H1 (cell line): ENCODE data around the gene OSBPL2. TPM values are rescaled to one million over a fixed set of nuclear protein-coding genes. Genes with fewer than 3 reads are reported as not detected.

Experiments used
- CTCF ChIA-PET: fragments of 300-600 bp; sonication (Branson Sonifier 250); formaldehyde crosslinking; loops from one replicate; lab custom pipeline; 2021; ENCODE audit not compliant: partially characterized antibody; lab: Charles Lee
- POLR2A ChIA-PET: fragments of 300-600 bp; sonication (Branson Sonifier 250); formaldehyde crosslinking; loops from one replicate; lab custom pipeline; 2021; ENCODE audit warnings: inconsistent platforms; ENCODE audit not compliant: partially characterized antibody; lab: Charles Lee
- DNase-seq, 2 experiments: peaks; one replicate each; pipeline versions ENCODE4 v3.0.0 to v3.0.0-alpha.2; 2010 to 2022; ENCODE audit warnings: low spot score in 2 of 2, low read depth in 1 of 2, mixed read lengths in 1 of 2
- FAIRE-seq: peaks from 2 replicates; lab custom pipeline; 2011; peaks lifted over from hg19 to GRCh38; lab: Jason Lieb, UNC
- H2AFZ ChIP-seq: 2 replicates; pipeline ENCODE4 v1.8.1; 2012; ENCODE audit warnings: low read length, inconsistent platforms
- H2AK5ac ChIP-seq: 2 replicates; pipeline ENCODE4 v1.6.1; 2013; ENCODE audit warnings: low read depth, low read length
- H2BK120ac ChIP-seq: replicated peaks from 2 replicates; pipeline ENCODE3; 2013; ENCODE audit warnings: low read depth, low read length, inconsistent platforms
- H2BK12ac ChIP-seq: 2 replicates; pipeline ENCODE4 v1.6.1; 2013; ENCODE audit warnings: low read depth, low read length
- H2BK15ac ChIP-seq: 2 replicates; pipeline ENCODE4 v1.6.1; 2013; ENCODE audit warnings: low read length
- H2BK20ac ChIP-seq: 2 replicates; pipeline ENCODE4 v1.6.1; 2013; ENCODE audit warnings: low read length
- H2BK5ac ChIP-seq: 2 replicates; pipeline ENCODE4 v1.6.1; 2013; ENCODE audit warnings: low read depth, low read length
- H3K14ac ChIP-seq: 2 replicates; pipeline ENCODE4 v1.6.1; 2013; ENCODE audit warnings: inconsistent platforms; ENCODE audit not compliant: insufficient read length
- H3K18ac ChIP-seq: 2 replicates; pipeline ENCODE4 v1.6.1; 2013; ENCODE audit warnings: low read length; ENCODE audit errors: extremely low read depth
- H3K23ac ChIP-seq: 2 replicates; pipeline ENCODE4 v1.6.1; 2013; ENCODE audit warnings: inconsistent platforms; ENCODE audit not compliant: insufficient read length
- H3K23me2 ChIP-seq: 2 replicates; pipeline ENCODE4 v1.6.1; 2013; ENCODE audit warnings: low read depth, low read length
- H3K27ac ChIP-seq: 2 replicates; pipeline ENCODE4 v1.6.1; 2011; ENCODE audit warnings: low read depth, low read length, inconsistent platforms
- H3K27me3 ChIP-seq, 4 experiments: replicated peaks in 1 of 4; 1 replicate in 1 of 4; 2 replicates in 3 of 4; pipeline versions ENCODE4 v1.6.1 to v1.8.1; 2011 to 2013; ENCODE audit warnings: low read length in 3 of 4, mild to moderate bottlenecking in 3 of 4, inconsistent platforms in 2 of 4, mixed read lengths in 2 of 4, moderate library complexity in 1 of 4; ENCODE audit not compliant: control insufficient read depth in 3 of 4, insufficient read depth in 3 of 4; ENCODE audit errors: extremely low read depth in 1 of 4
- H3K36me3 ChIP-seq, 4 experiments: 2 replicates each; pipeline versions ENCODE4 v1.6.1 to v1.8.1; 2011 to 2013; ENCODE audit warnings: mild to moderate bottlenecking in 4 of 4, low read length in 3 of 4, moderate library complexity in 2 of 4, control low read depth in 1 of 4, inconsistent platforms in 1 of 4; ENCODE audit not compliant: insufficient read depth in 4 of 4, control insufficient read depth in 2 of 4
- H3K4ac ChIP-seq: replicated peaks from 2 replicates; pipeline ENCODE3; 2013; ENCODE audit warnings: low read length, low read depth, mixed read lengths, inconsistent platforms; ENCODE audit not compliant: insufficient read length
- H3K4me1 ChIP-seq, 4 experiments: replicated peaks in 1 of 4; 1 replicate in 1 of 4; 2 replicates in 3 of 4; pipeline versions ENCODE4 v1.6.1 to v1.8.1; 2011 to 2013; ENCODE audit warnings: low read length in 3 of 4, inconsistent platforms in 2 of 4, mixed read lengths in 1 of 4; ENCODE audit not compliant: insufficient read depth in 4 of 4, control insufficient read depth in 3 of 4
- H3K4me2 ChIP-seq, 2 experiments: 2 replicates each; pipeline versions ENCODE4 v1.6.1 to v1.8.1; 2011 to 2013; ENCODE audit warnings: low read depth in 2 of 2, low read length in 2 of 2, control low read depth in 1 of 2, inconsistent platforms in 1 of 2, mild to moderate bottlenecking in 1 of 2; ENCODE audit not compliant: insufficient read depth in 1 of 2
- H3K4me3 ChIP-seq, 4 experiments: fragments of 200-600, 300-600 bp in 1 of 4; sonication (generic), shearing (Covaris generic), sonication (Bioruptor Twin) in 1 of 4; 2 replicates each; pipeline versions ENCODE4 v1.5.1 to v1.8.1; 2011 to 2016; ENCODE audit warnings: low read length in 4 of 4, low read depth in 3 of 4, control low read depth in 2 of 4, inconsistent platforms in 2 of 4, mild to moderate bottlenecking in 2 of 4, mixed read lengths in 1 of 4, moderate library complexity in 1 of 4; ENCODE audit not compliant: insufficient read depth in 2 of 4; ENCODE audit errors: extremely low read depth in 1 of 4
- H3K56ac ChIP-seq: replicated peaks from 2 replicates; pipeline ENCODE3; 2013; ENCODE audit warnings: low read depth, mild to moderate bottlenecking, mixed read lengths, low read length, inconsistent platforms; ENCODE audit not compliant: insufficient read length
- H3K79me1 ChIP-seq: 2 replicates; pipeline ENCODE4 v1.6.1; 2013; ENCODE audit warnings: low read depth, low read length, control low read depth
- H3K79me2 ChIP-seq, 2 experiments: 2 replicates each; pipeline versions ENCODE4 v1.6.1 to v1.8.1; 2012 to 2013; ENCODE audit warnings: low read length in 2 of 2, mild to moderate bottlenecking in 2 of 2, inconsistent platforms in 1 of 2; ENCODE audit not compliant: insufficient read depth in 2 of 2, control insufficient read depth in 1 of 2
- H3K9ac ChIP-seq, 4 experiments: replicated peaks in 1 of 4; 1 replicate in 1 of 4; 2 replicates in 3 of 4; pipeline versions ENCODE4 v1.6.1 to v1.8.1; 2011 to 2013; ENCODE audit warnings: low read depth in 3 of 4, low read length in 3 of 4, control low read depth in 2 of 4, mild to moderate bottlenecking in 2 of 4, moderate library complexity in 2 of 4, inconsistent platforms in 1 of 4; ENCODE audit errors: extremely low read depth in 1 of 4
- H3K9me3 ChIP-seq, 2 experiments: 2 replicates each; pipeline versions ENCODE4 v1.6.1 to v1.8.1; 2012 to 2013; ENCODE audit warnings: mild to moderate bottlenecking in 2 of 2, moderate library complexity in 2 of 2, control low read depth in 1 of 2, inconsistent platforms in 1 of 2, low read depth in 1 of 2, low read length in 1 of 2, mixed read lengths in 1 of 2; ENCODE audit not compliant: insufficient read depth in 2 of 2
- H4K20me1 ChIP-seq, 2 experiments: replicated peaks in 1 of 2; 2 replicates each; pipeline versions ENCODE3 to v1.8.1; 2011 to 2013; ENCODE audit warnings: inconsistent platforms in 2 of 2, low read length in 2 of 2, mild to moderate bottlenecking in 1 of 2; ENCODE audit not compliant: insufficient read depth in 2 of 2, control insufficient read depth in 1 of 2
- H4K5ac ChIP-seq: 2 replicates; pipeline ENCODE4 v1.6.1; 2013; ENCODE audit warnings: low read length, low read depth, mixed read lengths, inconsistent platforms; ENCODE audit not compliant: insufficient read length
- H4K8ac ChIP-seq: 2 replicates; pipeline ENCODE4 v1.8.0; 2013; ENCODE audit warnings: mild to moderate bottlenecking, moderate library complexity, low read length, inconsistent platforms; ENCODE audit not compliant: insufficient read depth; ENCODE audit errors: extremely low read depth
- H4K91ac ChIP-seq: replicated peaks from 2 replicates; pipeline ENCODE3; 2013; ENCODE audit warnings: low read length, mixed read lengths, inconsistent platforms; ENCODE audit not compliant: insufficient read length
- CBX5 ChIP-seq: fragments of 300-800, 300-1000 bp; sonication (generic); IDR thresholded peaks from 2 replicates; pipeline ENCODE4 v1.7.1; 2016; ENCODE audit warnings: antibody characterized with exemption, low read length, low read depth
- CREB1 ChIP-seq: IDR thresholded peaks from 2 replicates; pipeline ENCODE4 v1.6.1; 2012; ENCODE audit warnings: inconsistent platforms
- FOSL1 ChIP-seq: IDR thresholded peaks from 2 replicates; pipeline ENCODE4 v1.6.1; 2011; ENCODE audit warnings: mild to moderate bottlenecking, low read depth, low read length, moderate library complexity; ENCODE audit not compliant: insufficient read depth
- GABPA ChIP-seq: IDR thresholded peaks from 2 replicates; pipeline ENCODE4 v1.6.1; 2011; ENCODE audit warnings: mild to moderate bottlenecking, low read length, moderate library complexity, borderline replicate concordance; ENCODE audit not compliant: insufficient read depth
- GTF2F1 ChIP-seq: IDR thresholded peaks from 2 replicates; pipeline ENCODE4 v1.6.1; 2012; ENCODE audit warnings: low read depth, low read length, improper control_type of control experiment, borderline replicate concordance
- KDM1A ChIP-seq: fragments of 200-600, 300-600 bp; sonication (generic); IDR thresholded peaks from 2 replicates; pipeline ENCODE4 v1.7.1; 2016; ENCODE audit warnings: mild to moderate bottlenecking, low read length, borderline replicate concordance
- SIRT6 ChIP-seq: IDR thresholded peaks from one replicate; pipeline ENCODE4 v1.7.1; 2012; ENCODE audit warnings: low read length, inconsistent platforms
- YY1 ChIP-seq: IDR thresholded peaks from 2 replicates; pipeline ENCODE4 v1.6.1; 2011; ENCODE audit warnings: low read depth, mild to moderate bottlenecking, low read length
- WGBS, 2 experiments: shearing (Covaris generic) in 1 of 2; methylation state at CpG; one replicate each; pipeline versions ENCODE4 v1.1.6 to v1.1.7; 2013 to 2015; ENCODE audit warnings: low lambda C conversion rate in 2 of 2, mixed read lengths in 2 of 2, inconsistent platforms in 1 of 2, low coverage in 1 of 2, missing lambda C conversion rate in 1 of 2; ENCODE audit not compliant: insufficient replicate concordance in 2 of 2, insufficient coverage in 1 of 2, insufficient read length in 1 of 2; ENCODE audit errors: extremely low coverage in 1 of 2, missing lambda C conversion rate in 1 of 2; 5-methylcytosine and 5-hydroxymethylcytosine counted together
- polyA plus RNA-seq, 7 experiments: library from polyadenylated mRNA; depleted of rRNA in 3 of 7; stranded (reverse) in 5 of 7; unstranded in 2 of 7; fragments of >200 nt in 5 of 7; fragments of 200-250 nt in 2 of 7; gene quantifications; 1 replicate in 5 of 7; 2 replicates in 1 of 7; 4 replicates in 1 of 7; pipeline versions ENCODE4 v1.2.1 to v1.2.3, GENCODE V29; 2011 to 2013; ENCODE audit warnings: missing spikeins in 2 of 7, mixed read lengths in 2 of 7
- total RNA-seq: library from RNA; stranded (reverse); fragmentation: NEBNext Ultra II Directional; extraction: Animal tissue kit (Norgen Biotek cat#: 25700); gene quantifications from 2 replicates; pipeline ENCODE4 v1.2.1, GENCODE V29; 2021

OSBPL2 gene
- total and polyA plus RNA-seq, 2 of the 8 experiments (the other 6 are each of a cell fraction or from before 2014, with no cell fraction given), result 11.7 to 42.4 TPM

DNA sequence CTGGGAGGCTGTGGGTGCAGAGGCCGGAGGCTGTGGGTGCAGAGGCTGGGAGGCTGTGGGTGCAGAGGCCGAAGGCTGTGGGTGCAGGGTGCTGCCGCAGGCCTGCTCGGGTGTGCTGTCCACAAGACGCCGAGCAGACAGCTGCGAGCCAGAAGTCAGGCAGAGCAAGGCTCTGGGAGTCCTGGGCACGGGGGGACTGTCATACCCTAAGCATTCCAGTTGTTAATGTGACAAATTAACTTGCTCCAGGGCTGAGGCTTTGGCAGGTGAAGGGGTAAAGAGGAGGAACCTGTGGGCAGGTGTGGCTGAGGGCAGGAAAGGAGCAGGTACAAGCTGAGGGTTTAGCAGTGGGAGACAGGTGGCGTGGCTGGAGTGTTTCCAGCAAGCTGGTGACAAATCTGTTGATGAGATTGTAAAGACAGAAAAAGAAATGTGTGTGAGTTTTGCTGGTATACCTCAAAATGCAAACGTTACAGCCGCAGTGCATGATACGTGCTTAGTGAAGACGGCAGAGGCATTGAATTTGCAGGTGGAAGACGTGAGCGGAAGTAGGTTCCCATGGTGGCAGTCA, 50.3 kb downstream of the OSBPL2 start:
- H3K9me3 ChIP-seq, result no peaks in the 10 kb centered on the region
- peaks cover 5 to 29% (median 12%) of the 10 kb centered on the region in 4 experiments; a peak in 7 of 8 replicates for H3K36me3 ChIP-seq
- H3K18ac ChIP-seq, result no peak overlapping the region
- no peak overlapping the region for H2BK20ac ChIP-seq
- no peak for DNase-seq
- ChIA-PET CTCF (interaction anchor here (1.0 kb wide), 1 partner anchor 12 kb away, joined by 3 read pairs; no protein-coding TSS in a partner anchor), POLR2A (interaction anchor here (1.3 kb wide), 1 partner anchor 46 kb away, joined by 3 read pairs; no protein-coding TSS in a partner anchor)
- H3K14ac ChIP-seq, result no peak overlapping the region
- no peak overlapping the region for H2AK5ac ChIP-seq
- no peak overlapping the region for H3K27ac ChIP-seq
- no peak overlapping the region for H4K91ac ChIP-seq
- H3K23ac ChIP-seq, result no peak overlapping the region
- no peak overlapping the region for H2BK15ac ChIP-seq
- H4K5ac ChIP-seq, result no peak overlapping the region
- no peak overlapping the region for H4K8ac ChIP-seq
- no peak overlapping the region for H2BK12ac ChIP-seq
- no peak overlapping the region for H3K4me2 ChIP-seq
- no peak overlapping the region for H3K9ac ChIP-seq
- no peaks in the 10 kb centered on the region for H3K79me2 ChIP-seq
- no peak overlapping the region for H2AFZ ChIP-seq
- H3K27me3 ChIP-seq, result no peaks in the 10 kb centered on the region
- H3K4ac ChIP-seq, result no peak overlapping the region
- no peak overlapping the region; the same call in 1 of the 2 replicates for H2BK5ac ChIP-seq
- no peaks in the 10 kb centered on the region for H3K4me1 ChIP-seq
- peaks cover 0 to 7% of the 10 kb centered on the region in 2 experiments for H4K20me1 ChIP-seq
- no peaks in the 10 kb centered on the region for H3K23me2 ChIP-seq
- H2BK120ac ChIP-seq, result no peak overlapping the region
- H3K4me3 ChIP-seq, result no peak overlapping the region
- no peaks in the 10 kb centered on the region; the same call in 1 of the 2 replicates for H3K79me1 ChIP-seq
- WGBS, 2 experiments, result 94% methylated on average over 15 of the region's 15 CpGs; no CpG with 5 or more reads in 1 of the 2 experiments
- no peak overlapping the region for H3K56ac ChIP-seq
- no peak for FAIRE-seq
- TF ChIP-seq GABPA (no peak), FOSL1 (no peak), CBX5 (no peak), YY1 (no peak), GTF2F1 (no peak), KDM1A (no peak), SIRT6 (no peak), CREB1 (no peak)
